Psoas muscle (tissue), 8 donors: ENCODE results near the gene SNX12. TPM values are rescaled to one million over a fixed set of nuclear protein-coding genes. Genes with fewer than 3 reads are reported as not detected.

ENCODE experiments used
- ATAC-seq, 4 donors: fragments of 200-7000 bp; cut with Tn5 transposase; one replicate each; pipeline ENCODE4 v1.9.1; 2020; ENCODE audit warnings: moderate library complexity in 3 of 4, mild to moderate bottlenecking in 2 of 4
- DNase-seq, 2 donors: peaks; one replicate each; pipeline ENCODE4 v3.0.0-alpha.2; 2020
- H3K27ac ChIP-seq: fragments of 200-600 bp; one replicate; pipeline ENCODE4 v1.8.0; 2022
- H3K27me3 ChIP-seq, 3 donors: fragments of 200-600 bp in 1 of 3; one replicate each; pipeline versions ENCODE4 v1.6.1 to v1.8.0; 2013 to 2022; ENCODE audit warnings: low read length in 2 of 3, mild to moderate bottlenecking in 2 of 3, moderate library complexity in 1 of 3; ENCODE audit not compliant: insufficient read depth in 3 of 3
- H3K36me3 ChIP-seq, 2 donors: fragments of 200-600 bp in 1 of 2; one replicate each; pipeline versions ENCODE4 v1.6.1 to v1.8.0; 2013 to 2022; ENCODE audit warnings: low read depth in 1 of 2, mild to moderate bottlenecking in 1 of 2, moderate library complexity in 1 of 2; ENCODE audit not compliant: insufficient read depth in 1 of 2
- H3K4me1 ChIP-seq: fragments of 200-600 bp; one replicate; pipeline ENCODE4 v1.8.0; 2022
- H3K4me3 ChIP-seq: fragments of 200-600 bp; one replicate; pipeline ENCODE4 v1.8.0; 2022; ENCODE audit warnings: mild to moderate bottlenecking
- H3K9me3 ChIP-seq: fragments of 200-600 bp; one replicate; pipeline ENCODE4 v1.8.0; 2022
- CTCF ChIP-seq: fragments of 200-600 bp; IDR thresholded peaks from one replicate; pipeline ENCODE4 v1.8.0; 2022; ENCODE audit warnings: antibody characterized with exemption
- WGBS, 3 donors: extraction: QIAGEN DNeasy Blood & Tissue Kit; methylation state at CpG; one replicate each; pipeline versions ENCODE4 v1.1.6 to v1.1.7; 2013; 5-methylcytosine and 5-hydroxymethylcytosine counted together
- intact Hi-C, 2 donors: fragments of 100-400 bp; cut with DNase I; formaldehyde crosslinking; loops; one replicate each; pipeline versions ENCODE4 v1.11.0 to v1.14.2; 2022
- polyA plus RNA-seq, 3 donors: library from polyadenylated mRNA; stranded (reverse); fragments of 200-250 nt; gene quantifications; one replicate each; pipeline ENCODE4 v1.2.3, GENCODE V29; 2013
- total RNA-seq, 4 donors: library from RNA; stranded (reverse); fragmentation: NEBNext Ultra II Directional in 2 of 4; extraction: Animal tissue kit (Norgen Biotek cat#: 25700) in 2 of 4; gene quantifications; one replicate each; pipeline versions ENCODE4 v1.2.1 to v1.2.4, GENCODE V29; 2021 to 2023
- donor health status: healthy with polysubstance abuse.
- donor health status: DM: no; HTN: no; CAD: no; lungs with moderate emphysema.
- donor health status: Bipolar disorder and iron deficiency.
- donor health status: healthy.
- donor health status: DM: yes; HTN: yes; CAD: no.
- donor health status: DM: no; HTN: no; CAD: no.
- donor health status: DM: no; HTN: no; CAD: no.
- donor health status: DM: yes; HTN: yes; CAD: no.

SNX12 gene
- total and polyA plus RNA-seq, 7 donors = 28.0 to 55.6 (median 37.1) TPM

- Histone ChIP-seq H3K36me3 (no peaks in the 10 kb centered on the region), H3K27me3 (peaks cover 0 to 11% (median 0%) of the 10 kb centered on the region in 3 donors), H3K4me1 (no peaks in the 10 kb centered on the region), H3K27ac (peak within 1 kb of the TSS; percentile 72), H3K9me3 (no peaks in the 10 kb centered on the region), H3K4me3 (peak within 1 kb of the TSS; percentile 75)
- ATAC-seq (peak; percentile 95 to 98 (median 97)), DNase-seq (peak; percentile 89 to 95)
- WGBS, 3 donors = 0 to 9% (median 1%) methylated on average over 19 to 29 of the region's 29 CpGs
- intact Hi-C loops = no loop called here
- TF ChIP-seq CTCF = no peak
Measured at GRCh38 chrX:71095555-71095980, 27.4 kb upstream of the SNX12 start, which contains the start of gene FOXO4. FOXO4 (plus strand) TSS chrX:71095851; CDS start chrX:71096529, 678 bp downstream.

- Histone ChIP-seq H3K4me1 (no peaks in the 10 kb centered on the region), H3K27me3 (peaks cover 0 to 9% (median 0%) of the 10 kb centered on the region in 3 donors), H3K4me3 (peak overlapping the region; percentile 75), H3K9me3 (no peaks in the 10 kb centered on the region), H3K27ac (peak overlapping the region; percentile 72), H3K36me3 (no peaks in the 10 kb centered on the region)
- DNase-seq = no peak
- peak in 1 of 4 donors; percentile 6 for ATAC-seq
- TF ChIP-seq CTCF = no peak
- WGBS, 3 donors = 21 to 35% (median 34%) methylated on average over 4 to 6 of the region's 6 CpGs
- intact Hi-C loops = no loop called here
Measured at GRCh38 chrX:71095033-71095432, 26.9 kb upstream of the SNX12 start.

GRCh38 chrX:71091263-71091662 is 23.1 kb upstream of the SNX12 start:
- ATAC-seq = no peak
- 62 to 89% (median 85%) methylated on average over 5 of the region's 5 CpGs for WGBS, 3 donors
- no peaks in the 10 kb centered on the region for H3K9me3 ChIP-seq
- no peaks in the 10 kb centered on the region for H3K36me3 ChIP-seq
- intact Hi-C loops = no loop called here
- no peak for TF ChIP-seq CTCF
- peaks cover 0 to under 1% (median 0%) of the 10 kb centered on the region in 3 donors for H3K27me3 ChIP-seq
- no peak for DNase-seq
- no peak overlapping the region for H3K27ac ChIP-seq
- H3K4me1 ChIP-seq = no peaks in the 10 kb centered on the region
- H3K4me3 ChIP-seq = no peak overlapping the region

GRCh38 chrX:71085900-71086299 is 17.8 kb upstream of the SNX12 start:
- Histone ChIP-seq H3K4me3 (no peak overlapping the region), H3K4me1 (no peaks in the 10 kb centered on the region), H3K27me3 (peaks cover 0 to 6% (median 0%) of the 10 kb centered on the region in 3 donors), H3K9me3 (no peaks in the 10 kb centered on the region), H3K36me3 (no peaks in the 10 kb centered on the region), H3K27ac (no peak overlapping the region)
- 37 to 55% (median 53%) methylated on average over 4 of the region's 4 CpGs for WGBS, 3 donors
- DNase-seq (no peak), ATAC-seq (no peak)
- intact Hi-C loops = no loop called here
- TF ChIP-seq CTCF = no peak

- TF ChIP-seq CTCF = no peak
- intact Hi-C loops = no loop called here
- ATAC-seq = no peak
- DNase-seq = no peak
- Histone ChIP-seq H3K27ac (no peak overlapping the region), H3K36me3 (no peaks in the 10 kb centered on the region), H3K9me3 (no peaks in the 10 kb centered on the region), H3K4me3 (no peak overlapping the region), H3K4me1 (no peaks in the 10 kb centered on the region), H3K27me3 (peaks cover 0 to 6% (median 0%) of the 10 kb centered on the region in 3 donors)
- WGBS, 3 donors = 69 to 94% (median 92%) methylated on average over 2 to 4 of the region's 4 CpGs
Measured at GRCh38 chrX:71082822-71083221, 14.7 kb upstream of the SNX12 start.
